ENCODE data around the gene CCDC57. TPM values are rescaled to one million over a fixed set of nuclear protein-coding genes. Genes with fewer than 3 reads are reported as not detected.

The CCDC57 gene
- total and polyA plus RNA-seq, 10 donors = 28.8 to 164 (median 51.9) TPM

DNA sequence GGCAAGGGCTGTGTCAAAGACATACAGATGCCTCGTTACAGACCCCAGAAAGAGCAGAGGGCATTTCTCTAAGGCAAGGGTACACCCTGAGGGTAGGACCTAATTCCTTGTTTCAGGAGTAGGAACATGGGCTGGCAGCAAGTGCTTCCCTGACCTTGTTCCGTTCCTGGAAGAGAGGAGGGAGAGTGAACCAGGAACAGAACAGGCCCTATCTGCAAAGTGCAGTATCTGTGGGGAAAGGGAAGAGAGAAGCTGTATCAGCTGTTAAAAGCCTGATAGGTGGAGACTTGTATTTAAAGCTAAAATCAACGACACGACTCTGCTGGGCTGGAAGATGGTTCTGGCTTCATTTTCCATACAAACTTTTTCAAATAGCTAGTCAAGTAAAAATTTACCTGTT lies 88.5 kb downstream of the CCDC57 start:
- no peaks in the 10 kb centered on the region for H3K9me3 ChIP-seq
- no peak overlapping the region for H3K4me3 ChIP-seq
- intact Hi-C loops (cut with DNase I; ENCODE audit: low total_unique reads) = no loop called here
- no peak for DNase-seq
- 83 to 93% (median 90%) methylated on average over 4 of the region's 4 CpGs for WGBS, 5 donors
- H3K4me1 ChIP-seq = peaks cover 0 to 11% (median 0%) of the 10 kb centered on the region in 6 donors
- peaks cover 0 to 41% (median 0%) of the 10 kb centered on the region in 6 donors for H3K36me3 ChIP-seq
- no peak for TF ChIP-seq POLR2A (IDR thresholded peaks at IDR 0.05)
- TF ChIP-seq, protein P1, sequence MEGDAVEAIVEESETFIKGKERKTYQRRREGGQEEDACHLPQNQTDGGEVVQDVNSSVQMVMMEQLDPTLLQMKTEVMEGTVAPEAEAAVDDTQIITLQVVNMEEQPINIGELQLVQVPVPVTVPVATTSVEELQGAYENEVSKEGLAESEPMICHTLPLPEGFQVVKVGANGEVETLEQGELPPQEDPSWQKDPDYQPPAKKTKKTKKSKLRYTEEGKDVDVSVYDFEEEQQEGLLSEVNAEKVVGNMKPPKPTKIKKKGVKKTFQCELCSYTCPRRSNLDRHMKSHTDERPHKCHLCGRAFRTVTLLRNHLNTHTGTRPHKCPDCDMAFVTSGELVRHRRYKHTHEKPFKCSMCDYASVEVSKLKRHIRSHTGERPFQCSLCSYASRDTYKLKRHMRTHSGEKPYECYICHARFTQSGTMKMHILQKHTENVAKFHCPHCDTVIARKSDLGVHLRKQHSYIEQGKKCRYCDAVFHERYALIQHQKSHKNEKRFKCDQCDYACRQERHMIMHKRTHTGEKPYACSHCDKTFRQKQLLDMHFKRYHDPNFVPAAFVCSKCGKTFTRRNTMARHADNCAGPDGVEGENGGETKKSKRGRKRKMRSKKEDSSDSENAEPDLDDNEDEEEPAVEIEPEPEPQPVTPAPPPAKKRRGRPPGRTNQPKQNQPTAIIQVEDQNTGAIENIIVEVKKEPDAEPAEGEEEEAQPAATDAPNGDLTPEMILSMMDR (IDR thresholded peaks at IDR 0.05 in 8 of 11, conservative IDR thresholded peaks at IDR 0.05 in 3 of 11) = no peak
- no peak for TF ChIP-seq POLR2AphosphoS5 (IDR thresholded peaks at IDR 0.05)
- no peaks in the 10 kb centered on the region for H3K27me3 ChIP-seq (replicated peaks in 1 of 7)
- H3K27ac ChIP-seq = no peak overlapping the region

DNA sequence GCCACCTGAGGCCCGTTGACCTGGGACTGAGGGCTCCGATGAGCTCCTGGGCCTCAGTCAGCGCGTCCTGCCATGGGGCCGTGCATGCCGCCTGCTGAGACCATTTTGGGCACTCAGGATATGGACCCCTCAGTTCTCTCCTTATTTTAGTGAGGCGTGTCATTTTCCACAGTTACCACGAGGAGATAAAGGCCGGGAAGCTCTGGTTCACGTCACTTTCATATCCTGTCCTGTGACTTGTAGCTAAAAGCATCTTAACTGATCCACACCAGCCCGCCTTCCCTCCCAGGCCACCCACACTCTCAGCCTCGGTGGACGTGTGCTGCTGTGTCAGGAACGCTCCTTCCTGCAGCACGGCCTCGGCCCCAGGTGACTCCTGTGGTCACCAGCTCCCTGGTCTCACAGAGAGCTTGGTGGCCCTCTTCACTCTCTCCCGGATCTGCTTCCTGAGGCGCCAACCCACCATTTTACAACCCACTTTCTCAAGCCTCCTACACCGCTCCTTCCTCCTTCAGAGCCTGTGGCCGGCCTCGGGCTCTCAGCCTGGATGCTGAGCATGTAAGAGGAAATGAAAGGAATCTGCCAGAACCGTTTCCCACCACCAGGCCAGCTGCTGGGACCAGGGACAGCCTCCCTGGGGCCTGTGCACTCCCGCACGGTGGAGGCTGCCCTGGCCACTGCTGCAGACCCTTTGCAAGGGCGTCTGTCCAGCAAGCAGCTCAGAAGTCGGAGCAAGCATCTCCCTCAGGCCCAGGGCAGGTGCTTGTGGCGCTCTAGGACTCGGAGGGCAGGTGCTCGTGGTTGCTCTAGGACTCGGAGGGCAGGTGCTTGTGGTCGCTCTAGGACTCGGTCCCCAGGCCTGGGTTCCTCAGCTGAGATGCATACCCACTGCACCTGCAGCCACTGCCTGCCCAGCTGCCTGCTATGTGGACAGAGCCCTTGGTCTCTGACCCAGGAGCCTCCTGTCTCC lies 90.7 kb downstream of the CCDC57 start:
- 70 to 79% (median 77%) methylated on average over 27 to 32 of the region's 32 CpGs for WGBS, 5 donors
- no peak for DNase-seq
- H3K36me3 ChIP-seq = peaks cover 0 to 34% (median 0%) of the 10 kb centered on the region in 6 donors
- peaks cover 0 to 1% (median 0%) of the 10 kb centered on the region in 6 donors for H3K4me1 ChIP-seq
- intact Hi-C loops (cut with DNase I; ENCODE audit: low total_unique reads) = no loop called here
- H3K9me3 ChIP-seq = no peaks in the 10 kb centered on the region
- TF ChIP-seq POLR2A (IDR thresholded peaks at IDR 0.05) = no peak
- TF ChIP-seq, protein P1 (IDR thresholded peaks at IDR 0.05 in 8 of 11, conservative IDR thresholded peaks at IDR 0.05 in 3 of 11) = no peak
- TF ChIP-seq POLR2AphosphoS5 (IDR thresholded peaks at IDR 0.05) = no peak
- no peak overlapping the region for H3K27ac ChIP-seq
- no peaks in the 10 kb centered on the region for H3K27me3 ChIP-seq (replicated peaks in 1 of 7)
- H3K4me3 ChIP-seq = no peak overlapping the region

DNA sequence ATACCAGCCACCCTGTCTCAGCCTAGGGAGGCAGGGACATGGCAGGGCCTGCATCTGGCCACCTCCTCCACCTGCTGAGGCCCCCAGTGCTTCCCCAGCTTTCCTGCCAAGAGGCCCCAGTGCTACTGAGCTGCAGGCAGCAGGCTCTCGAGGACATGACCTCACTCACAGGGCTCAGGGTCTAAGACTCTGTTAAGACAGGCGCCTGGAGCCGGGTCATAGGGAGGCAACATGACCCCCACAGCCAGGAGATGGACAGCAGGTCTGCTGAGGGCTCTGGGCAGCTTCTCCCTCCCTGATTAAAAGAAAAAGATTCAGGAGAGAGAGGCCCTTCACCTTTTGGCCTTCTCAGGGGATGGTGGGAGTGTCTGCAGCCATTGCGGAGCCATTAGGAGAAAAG lies 91.4 kb downstream of the CCDC57 start:
- Histone ChIP-seq H3K36me3 (peaks cover 0 to 28% (median 0%) of the 10 kb centered on the region in 6 donors), H3K27me3 (replicated peaks in 1 of 7) (no peaks in the 10 kb centered on the region), H3K4me1 (no peaks in the 10 kb centered on the region), H3K9me3 (no peaks in the 10 kb centered on the region), H3K27ac (no peak overlapping the region), H3K4me3 (no peak overlapping the region)
- WGBS, 5 donors = 77 to 94% (median 91%) methylated on average over 4 of the region's 4 CpGs
- intact Hi-C loops (cut with DNase I; ENCODE audit: low total_unique reads) = no loop called here
- no peak for TF ChIP-seq POLR2AphosphoS5 (IDR thresholded peaks at IDR 0.05)
- DNase-seq = no peak

DNA sequence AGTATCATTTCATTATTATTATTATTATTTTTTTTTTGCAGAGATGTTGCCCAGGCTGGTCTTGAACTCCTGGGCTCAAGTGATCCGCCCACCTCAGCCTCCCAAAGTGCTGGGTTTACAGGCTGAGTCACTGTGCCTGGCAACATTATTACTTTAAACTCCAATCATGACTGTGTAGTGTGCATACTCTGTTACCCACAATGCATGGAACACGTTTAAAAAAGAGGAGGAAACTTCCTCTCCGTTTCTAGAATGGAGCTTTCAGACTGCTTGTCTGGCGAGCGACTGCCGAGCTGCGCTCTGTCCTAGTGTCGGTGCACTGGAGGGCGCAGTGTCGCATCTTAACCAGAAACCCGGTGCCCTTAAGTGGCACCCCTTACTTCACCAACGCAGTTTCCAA lies 92.5 kb downstream of the CCDC57 start:
- Histone ChIP-seq H3K27me3 (replicated peaks in 1 of 7) (no peaks in the 10 kb centered on the region), H3K4me3 (no peak overlapping the region), H3K4me1 (no peaks in the 10 kb centered on the region), H3K9me3 (no peaks in the 10 kb centered on the region), H3K27ac (no peak overlapping the region), H3K36me3 (peaks cover 0 to 28% (median 0%) of the 10 kb centered on the region in 6 donors)
- 65 to 76% (median 71%) methylated on average over 12 of the region's 12 CpGs for WGBS, 5 donors
- intact Hi-C loops (cut with DNase I; ENCODE audit: low total_unique reads) = no loop called here
- TF ChIP-seq POLR2AphosphoS5 (IDR thresholded peaks at IDR 0.05) (no peak), POLR2A (IDR thresholded peaks at IDR 0.05) (no peak)
- TF ChIP-seq, protein P1 (IDR thresholded peaks at IDR 0.05 in 8 of 11, conservative IDR thresholded peaks at IDR 0.05 in 3 of 11) = no peak
- no peak for DNase-seq
